AG20443 (cell line): Measurements from ENCODE around the gene KCNK1.

Source experiments
- DNase-seq: peaks from one replicate; pipeline ENCODE4 v3.0.0; 2012; ENCODE audit warnings: low spot score, mixed read lengths

KCNK1 gene

GRCh38 chr1:233638513-233638912, 24.6 kb downstream of the KCNK1 start:
- DNase-seq: no peak

DNA sequence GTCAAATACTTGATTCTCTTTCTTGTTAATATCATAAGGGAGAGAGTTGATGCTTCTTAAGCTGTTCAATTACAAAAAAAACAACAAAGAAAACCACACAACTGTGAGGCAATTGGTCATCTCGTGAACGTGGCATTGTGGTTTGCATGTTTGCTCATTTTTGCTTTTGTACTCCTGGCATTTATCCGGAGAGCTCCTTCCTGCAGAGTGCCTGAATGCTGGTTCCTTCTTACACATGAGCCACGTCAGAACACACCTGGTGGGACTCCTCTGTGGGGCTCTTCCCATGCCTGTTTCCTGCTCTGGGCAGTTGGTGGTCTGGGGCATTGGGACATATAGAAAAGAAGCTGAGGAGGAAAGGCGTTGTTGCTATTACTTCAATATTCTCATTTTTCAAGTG, 25.7 kb downstream of the KCNK1 start:
- no peak for DNase-seq

DNA sequence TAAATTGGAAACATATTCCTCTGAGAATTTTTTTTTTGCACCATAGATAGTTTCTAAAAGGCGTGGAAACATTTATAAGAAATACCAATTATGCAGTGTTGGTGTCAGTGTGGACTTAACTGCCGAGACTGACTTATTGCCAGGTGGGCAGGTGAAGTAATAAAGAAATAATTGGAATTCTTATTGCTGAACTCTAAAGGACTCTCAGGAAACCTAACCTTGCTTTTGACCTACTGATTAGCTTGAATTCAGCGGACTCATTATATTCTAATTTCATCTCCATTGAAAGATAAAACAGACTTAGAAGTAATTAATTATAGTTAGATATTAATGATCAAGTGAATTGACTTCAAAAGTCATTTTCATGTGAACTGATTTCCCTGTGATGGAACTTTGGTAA, 26.3 kb downstream of the KCNK1 start:
- no peak for DNase-seq

- no peak for DNase-seq
Measured at GRCh38 chr1:233641029-233641428, 27.1 kb downstream of the KCNK1 start.

DNA sequence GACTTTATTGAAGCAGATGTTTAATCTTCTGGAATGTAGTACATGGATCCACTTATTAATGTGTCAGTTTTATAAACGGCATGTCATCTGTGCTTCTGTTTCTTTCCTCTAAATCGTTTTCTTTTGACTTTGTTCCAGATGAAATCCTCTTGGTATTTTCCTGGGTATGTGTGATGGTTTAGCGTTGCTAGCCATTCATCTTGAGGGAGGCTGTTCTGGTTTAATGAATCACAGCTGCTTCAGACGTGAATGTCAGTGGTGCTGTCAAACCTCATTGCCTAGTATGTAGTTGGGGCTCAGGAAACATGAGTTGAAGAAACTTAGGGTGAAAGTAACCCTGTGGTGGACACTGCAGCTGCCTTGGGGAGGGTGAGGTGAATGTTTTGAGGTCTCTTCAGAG, 33.2 kb downstream of the KCNK1 start:
- DNase-seq: peak; percentile 44

GRCh38 chr1:233647636-233648035, 33.7 kb downstream of the KCNK1 start:
- DNase-seq: no peak

GRCh38 chr1:233651061-233651460, 37.2 kb downstream of the KCNK1 start:
- no peak for DNase-seq

- no peak for DNase-seq
Measured at GRCh38 chr1:233651563-233652233, 37.8 kb downstream of the KCNK1 start.

- no peak for DNase-seq
Measured at GRCh38 chr1:233652526-233652925, 38.6 kb downstream of the KCNK1 start.

DNA sequence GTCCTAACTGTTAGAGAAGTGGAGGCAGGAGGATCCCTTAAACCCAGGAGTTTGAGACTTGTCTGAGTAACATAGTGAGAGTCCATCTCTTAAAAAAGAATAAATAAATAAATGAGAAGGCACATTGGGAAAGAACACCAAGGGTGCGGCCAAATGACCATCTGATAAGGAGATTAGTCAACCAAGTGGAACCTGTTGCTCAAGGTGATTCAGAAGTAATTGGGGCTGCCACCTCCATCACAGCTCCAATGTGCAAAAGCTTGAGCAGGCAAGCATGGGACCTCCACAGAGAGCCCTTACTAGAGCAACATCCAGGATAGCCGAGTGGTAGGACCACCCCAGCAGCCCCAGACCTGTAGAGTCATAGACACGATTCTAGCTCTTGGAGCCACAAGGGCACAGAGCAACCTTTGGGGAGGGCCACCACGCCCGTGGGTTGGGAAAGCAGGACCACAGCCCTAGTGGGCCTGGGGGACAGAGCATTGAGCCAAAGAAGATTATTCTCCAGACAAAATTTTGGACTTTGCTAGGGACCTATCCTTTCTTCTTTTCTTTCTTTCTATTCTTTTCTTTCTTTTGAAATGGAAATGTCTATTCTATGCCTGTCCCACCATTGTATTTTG, 40.9 kb downstream of the KCNK1 start:
- no peak for DNase-seq

DNA sequence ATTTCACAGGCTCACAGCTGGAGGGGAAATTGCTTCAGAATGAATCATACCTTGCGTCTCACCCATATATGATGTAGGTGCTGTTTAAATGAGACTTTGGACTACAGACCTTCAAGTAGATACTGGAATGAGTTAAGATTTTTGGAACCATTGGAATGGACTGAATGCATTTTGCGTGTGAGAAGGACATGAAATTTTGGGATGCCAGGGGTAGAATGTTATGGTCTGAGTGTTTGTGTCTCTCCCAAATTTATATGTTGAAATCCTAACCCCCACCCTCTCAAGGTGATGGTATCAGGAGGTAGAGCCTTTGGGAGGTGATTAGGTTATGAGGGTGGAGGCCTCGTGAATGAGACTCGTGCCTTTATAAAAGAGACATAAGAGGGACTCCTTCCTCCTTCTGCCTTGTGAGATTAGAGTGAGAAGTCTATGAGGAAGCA, 41.4 kb downstream of the KCNK1 start:
- no peak for DNase-seq

DNA sequence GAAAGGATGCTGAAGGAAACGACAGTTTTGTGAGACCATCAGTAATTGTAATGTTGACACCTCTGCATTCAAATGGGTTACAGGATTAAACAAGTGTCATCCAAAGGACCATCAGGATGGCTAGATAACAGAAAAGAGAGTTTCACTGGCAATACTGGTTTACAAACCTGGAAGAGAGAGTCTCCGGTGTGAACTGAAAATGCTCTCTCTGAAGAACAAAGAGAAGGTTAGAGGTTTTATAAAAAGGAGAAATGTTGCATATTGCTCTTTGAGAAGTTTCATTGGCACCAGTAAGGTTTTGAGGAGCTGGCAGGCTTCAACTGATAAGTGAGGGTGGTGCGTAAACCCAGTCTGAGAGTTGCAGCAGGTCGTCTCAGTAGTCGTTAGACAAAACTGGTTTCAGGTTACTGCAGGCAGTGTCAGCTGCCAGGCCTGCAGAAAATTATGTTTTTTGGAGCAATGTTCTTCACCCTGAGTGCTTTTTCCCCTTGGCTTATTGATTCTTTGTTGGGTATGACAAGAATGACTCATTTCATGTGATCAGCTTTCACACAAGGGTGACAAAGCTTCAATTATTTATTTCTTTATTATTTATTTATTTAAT, 42.2 kb downstream of the KCNK1 start:
- no peak for DNase-seq

DNA sequence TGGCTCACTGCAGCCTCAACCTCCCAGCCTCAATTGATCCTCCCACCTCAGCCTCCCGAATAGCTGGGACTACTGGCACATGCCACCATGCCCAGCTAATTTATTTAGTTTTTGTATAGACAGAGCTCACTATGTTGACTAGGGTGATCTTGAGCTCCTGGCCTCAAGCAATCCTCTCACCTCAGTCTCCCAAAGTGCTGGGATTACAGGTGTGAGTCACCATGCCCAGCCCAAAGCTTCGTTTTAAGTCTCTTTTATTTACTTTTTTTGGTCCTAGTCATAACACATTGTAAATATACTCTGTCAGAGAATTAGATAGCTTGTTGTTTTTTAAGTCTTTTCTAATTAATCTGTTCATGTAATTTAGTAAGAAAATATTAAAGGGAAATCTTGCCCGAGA, 42.8 kb downstream of the KCNK1 start:
- DNase-seq: no peak

DNA sequence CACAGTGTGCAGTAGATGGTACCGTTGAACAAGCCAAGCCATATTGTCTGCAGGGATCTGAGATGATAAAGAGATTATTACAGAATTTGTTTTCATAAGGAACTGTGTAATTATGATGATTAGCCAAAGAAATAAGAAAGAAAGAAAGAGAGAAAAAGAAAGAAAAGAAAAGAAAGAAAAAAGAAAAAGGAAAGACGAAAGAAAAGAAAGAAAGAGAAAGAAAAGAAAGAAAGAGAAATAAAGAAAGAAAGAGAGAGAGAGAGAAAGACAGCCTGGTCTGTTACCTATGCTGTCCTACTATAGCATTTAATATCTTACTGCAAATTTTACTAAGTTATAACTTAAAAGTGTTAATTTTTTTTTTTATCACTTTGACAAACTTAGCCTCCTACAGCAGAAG, 43.6 kb downstream of the KCNK1 start:
- no peak for DNase-seq

DNA sequence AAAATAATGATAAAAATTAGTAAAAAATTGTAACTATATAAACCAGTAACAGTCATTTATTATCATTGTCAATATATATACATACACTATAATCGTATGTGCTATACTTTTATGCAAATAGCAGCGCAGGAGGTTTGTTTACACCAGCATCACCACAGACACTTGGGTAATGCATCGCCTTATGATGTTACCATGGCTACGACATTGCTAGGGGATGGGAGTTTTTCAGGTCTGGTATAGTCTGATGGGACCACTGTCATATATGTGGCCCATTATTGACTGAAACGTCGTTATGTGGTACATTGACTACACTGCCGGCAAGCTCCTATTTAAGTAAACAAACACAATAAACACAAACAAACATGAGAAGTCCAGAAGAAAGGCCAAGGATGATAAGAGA, 45.6 kb downstream of the KCNK1 start:
- no peak for DNase-seq

- no peak for DNase-seq
Measured at GRCh38 chr1:233661376-233662159, 47.7 kb downstream of the KCNK1 start.

DNA sequence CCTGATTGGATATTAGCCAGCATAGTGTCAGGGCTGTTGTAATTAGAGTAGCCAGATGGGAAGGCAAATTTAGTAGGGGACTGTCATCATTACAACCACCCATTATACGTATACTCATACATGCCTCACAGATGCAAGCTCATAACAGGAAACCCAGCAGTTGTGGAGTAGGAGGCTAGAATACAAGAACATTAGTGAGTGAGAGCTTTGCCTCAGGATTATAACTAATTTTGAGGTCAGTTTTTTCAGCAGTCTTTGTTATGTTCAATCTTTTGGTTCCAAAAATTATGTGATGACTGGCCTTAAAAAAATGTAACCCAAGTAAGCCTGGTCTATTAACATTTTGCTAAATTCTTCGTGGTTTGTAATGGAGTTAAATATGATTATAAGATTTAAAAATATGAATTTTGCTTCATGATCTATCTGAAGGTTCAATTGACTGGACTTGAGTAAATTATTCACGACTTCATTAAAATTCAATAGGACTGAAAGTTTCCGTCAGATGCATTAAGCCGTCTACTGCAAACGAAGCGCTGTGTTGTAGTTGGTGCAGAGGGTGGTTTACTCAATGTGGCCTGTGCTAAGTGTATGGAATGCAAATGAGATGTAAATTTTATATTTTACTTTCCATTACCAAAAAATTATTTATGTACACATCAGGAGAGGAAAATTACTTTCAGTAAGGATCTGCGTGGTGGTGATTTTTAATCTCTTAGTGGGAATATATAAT, 48.8 kb downstream of the KCNK1 start:
- DNase-seq: peak; percentile 16

GRCh38 chr1:233664253-233664652, 50.3 kb downstream of the KCNK1 start:
- DNase-seq: no peak

GRCh38 chr1:233664804-233665574, 51.1 kb downstream of the KCNK1 start:
- DNase-seq: no peak

- no peak for DNase-seq
Measured at GRCh38 chr1:233665575-233666270, 51.8 kb downstream of the KCNK1 start.

DNA sequence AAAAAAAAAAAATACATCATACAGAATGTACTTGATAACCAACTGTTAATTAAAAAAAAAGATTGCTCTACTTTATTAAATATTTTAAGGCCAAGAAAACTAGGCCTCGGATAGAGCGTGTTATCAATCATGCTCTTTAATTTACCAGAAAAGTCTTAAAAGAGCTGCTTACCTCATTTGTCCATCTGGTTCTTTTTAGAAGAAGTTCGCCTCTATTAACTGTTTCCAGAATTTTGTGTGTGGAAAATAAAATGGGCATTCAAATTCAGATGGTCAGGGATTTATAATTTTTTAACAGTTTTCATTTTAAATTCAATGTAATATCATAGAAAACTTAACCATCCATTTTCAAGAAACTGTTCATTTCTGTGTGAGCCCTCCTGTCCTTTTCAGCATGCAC, 53.8 kb downstream of the KCNK1 start:
- no peak for DNase-seq
